ENCODE results near the gene ARAP2.

The ARAP2 gene

GRCh38 chr4:36140421-36140820 is 103.9 kb downstream of the ARAP2 start:
- no peak overlapping the region for H3K4me3 ChIP-seq (ENCODE audit: low read depth, low read length)
- no peak for TF ChIP-seq CTCF (IDR thresholded peaks at IDR 0.05; ENCODE audit: low read depth, low read length)

- no peak overlapping the region for H3K4me3 ChIP-seq (ENCODE audit: low read depth, low read length)
- no peak for TF ChIP-seq CTCF (IDR thresholded peaks at IDR 0.05; ENCODE audit: low read depth, low read length)
Observed at GRCh38 chr4:36138220-36138619, 106.1 kb downstream of the ARAP2 start.

- no peak for TF ChIP-seq CTCF (IDR thresholded peaks at IDR 0.05; ENCODE audit: low read depth, low read length)
- no peak overlapping the region for H3K4me3 ChIP-seq (ENCODE audit: low read depth, low read length)
Observed at GRCh38 chr4:36137336-36137735, 107.0 kb downstream of the ARAP2 start.

GRCh38 chr4:36133658-36134057 is 110.7 kb downstream of the ARAP2 start:
- H3K4me3 ChIP-seq (ENCODE audit: low read depth, low read length): no peak overlapping the region
- TF ChIP-seq CTCF (IDR thresholded peaks at IDR 0.05; ENCODE audit: low read depth, low read length): no peak

GRCh38 chr4:36133086-36133485 is 111.2 kb downstream of the ARAP2 start:
- no peak for TF ChIP-seq CTCF (IDR thresholded peaks at IDR 0.05; ENCODE audit: low read depth, low read length)
- no peak overlapping the region for H3K4me3 ChIP-seq (ENCODE audit: low read depth, low read length)

- no peak for TF ChIP-seq CTCF (IDR thresholded peaks at IDR 0.05; ENCODE audit: low read depth, low read length)
Observed at GRCh38 chr4:36130641-36131040, 113.7 kb downstream of the ARAP2 start.

GRCh38 chr4:36128689-36129088 is 115.6 kb downstream of the ARAP2 start:
- TF ChIP-seq CTCF (IDR thresholded peaks at IDR 0.05; ENCODE audit: low read depth, low read length): no peak
- H3K4me3 ChIP-seq (ENCODE audit: low read depth, low read length): no peak overlapping the region

More at GRCh38 chr4:36130641-36131040, 113.7 kb downstream of the ARAP2 start:
- no peak overlapping the region for H3K4me3 ChIP-seq (ENCODE audit: low read depth, low read length)
